ACC112 (cell line): ENCODE measurements around the gene RAB33A.
"Not testable (repeated sequence)": the region's sequence is repeated elsewhere in the genome, so short reads cannot be mapped to it uniquely, and the experiment has no call there.

Source experiments
- H2AFZ ChIP-seq: fragments of 200-600 bp; sonication (generic); one replicate; pipeline ENCODE4 v1.6.0; 2017; ENCODE audit warnings: antibody characterized with exemption, low read length; ENCODE audit not compliant: unreplicated experiment
- H3K27ac ChIP-seq: fragments of 200-600 bp; sonication (generic); 2 replicates; pipeline ENCODE4 v1.5.1; 2014; ENCODE audit warnings: low read depth, mild to moderate bottlenecking, antibody characterized with exemption, low read length, moderate library complexity
- H3K27me3 ChIP-seq: fragments of 200-600 bp; sonication (generic); 2 replicates; pipeline ENCODE4 v1.6.1; 2014; ENCODE audit warnings: mild to moderate bottlenecking, antibody characterized with exemption, low read length, moderate library complexity, mixed read lengths; ENCODE audit not compliant: insufficient read depth
- H3K36me3 ChIP-seq: fragments of 200-600 bp; sonication (generic); 2 replicates; pipeline ENCODE4 v1.6.1; 2016; ENCODE audit warnings: mild to moderate bottlenecking, antibody characterized with exemption, low read length, moderate library complexity, mixed read lengths; ENCODE audit not compliant: insufficient read depth
- H3K4me1 ChIP-seq: fragments of 200-600 bp; sonication (generic); one replicate; pipeline ENCODE4 v1.6.1; 2016; ENCODE audit warnings: low read length, mixed read lengths; ENCODE audit not compliant: insufficient read depth, unreplicated experiment, control insufficient read depth
- H3K4me3 ChIP-seq: fragments of 200-600 bp; sonication (generic); 2 replicates; pipeline ENCODE4 v1.5.1; 2014; ENCODE audit warnings: mild to moderate bottlenecking, low read depth, low read length
- H3K79me2 ChIP-seq: fragments of 200-600 bp; sonication (generic); one replicate; pipeline ENCODE4 v1.6.0; 2016; ENCODE audit warnings: low read length; ENCODE audit not compliant: control insufficient read depth, unreplicated experiment, insufficient read depth

Gene RAB33A

GRCh38 chrX:130231184-130231583, 59.4 kb downstream of the RAB33A start:
- not testable (repeated sequence) for H3K4me3 ChIP-seq, H3K79me2 ChIP-seq, H2AFZ ChIP-seq, H3K4me1 ChIP-seq, H3K27ac ChIP-seq, H3K27me3 ChIP-seq, H3K36me3 ChIP-seq
